Loucy (cell line): Measurements from ENCODE around the gene ITGB6.

ENCODE experiments used
- H2AFZ ChIP-seq: fragments of 200-600 bp; sonication (generic); 2 replicates; pipeline ENCODE4 v1.6.0; 2016; ENCODE audit warnings: antibody characterized with exemption, mild to moderate bottlenecking, low read length, moderate library complexity
- H3F3A ChIP-seq: fragments of 200-600 bp; 2 replicates; pipeline ENCODE4 v1.6.0; 2016; ENCODE audit warnings: antibody characterized with exemption, low read depth, mild to moderate bottlenecking
- H3K27me3 ChIP-seq: fragments of 200-600 bp; sonication (generic); 2 replicates; pipeline ENCODE4 v1.6.1; 2014; ENCODE audit warnings: low read length, mild to moderate bottlenecking; ENCODE audit not compliant: insufficient read depth, poor library complexity, severe bottlenecking
- H3K36me3 ChIP-seq: fragments of 200-600 bp; sonication (generic); 2 replicates; pipeline ENCODE4 v1.6.1; 2016; ENCODE audit warnings: low read length; ENCODE audit not compliant: insufficient read depth
- H3K4me1 ChIP-seq: fragments of 200-600 bp; sonication (generic); 2 replicates; pipeline ENCODE4 v1.5.1; 2014; ENCODE audit warnings: low read length, mild to moderate bottlenecking; ENCODE audit not compliant: insufficient read depth, poor library complexity, severe bottlenecking
- H3K4me2 ChIP-seq: fragments of 200-600 bp; sonication (generic); 2 replicates; pipeline ENCODE4 v1.6.0; 2014; ENCODE audit warnings: antibody characterized with exemption, low read length, low read depth, mild to moderate bottlenecking; ENCODE audit not compliant: poor library complexity, severe bottlenecking
- H3K4me3 ChIP-seq: fragments of 200-600 bp; sonication (generic); 2 replicates; pipeline ENCODE4 v1.5.1; 2014; ENCODE audit warnings: low read length, mild to moderate bottlenecking, mixed read lengths; ENCODE audit not compliant: poor library complexity, severe bottlenecking
- H3K79me2 ChIP-seq: fragments of 200-600 bp; sonication (generic); 2 replicates; pipeline ENCODE4 v1.6.1; 2014; ENCODE audit warnings: low read length; ENCODE audit not compliant: insufficient read depth
- H3K9ac ChIP-seq: fragments of 200-600 bp; sonication (generic); 2 replicates; pipeline ENCODE4 v1.6.0; 2014; ENCODE audit warnings: mild to moderate bottlenecking, low read depth, low read length, moderate library complexity; ENCODE audit not compliant: poor library complexity, severe bottlenecking
- H3K9me2 ChIP-seq: fragments of 200-600 bp; sonication (generic); replicated peaks from 2 replicates; pipeline ENCODE4 v1.6.1; 2016; ENCODE audit warnings: low read depth, low read length, mixed read lengths
- H3K9me3 ChIP-seq: fragments of 200-600 bp; sonication (generic); 2 replicates; pipeline ENCODE4 v1.6.1; 2014; ENCODE audit warnings: mild to moderate bottlenecking, antibody characterized with exemption, low read length, low read depth; ENCODE audit not compliant: insufficient read depth
- H4K20me1 ChIP-seq: fragments of 200-600 bp; sonication (generic); 2 replicates; pipeline ENCODE4 v1.6.0; 2014; ENCODE audit warnings: antibody characterized with exemption, low read length, mild to moderate bottlenecking; ENCODE audit not compliant: insufficient read depth, poor library complexity, severe bottlenecking
- EZH2phosphoT487 ChIP-seq: fragments of 200-600 bp; IDR thresholded peaks from 2 replicates; pipeline ENCODE4 v1.6.1; 2018; ENCODE audit warnings: antibody characterized with exemption, mild to moderate bottlenecking, moderate library complexity, borderline replicate concordance
- TF ChIP-seq, protein P1 (sequence below): fragments of 200-600 bp; sonication (generic); conservative IDR thresholded peaks from 2 replicates; pipeline ENCODE4 v1.5.1; 2014; ENCODE audit warnings: mild to moderate bottlenecking, antibody characterized with exemption, low read length

The ITGB6 gene

GRCh38 chr2:160053946-160054345, 146.1 kb downstream of the ITGB6 start:
- H3K79me2 ChIP-seq: no peaks in the 10 kb centered on the region
- no peaks in the 10 kb centered on the region for H3K4me1 ChIP-seq
- no peaks in the 10 kb centered on the region for H3K9me3 ChIP-seq
- no peak overlapping the region for H2AFZ ChIP-seq
- H3K36me3 ChIP-seq: no peaks in the 10 kb centered on the region
- H3K27me3 ChIP-seq: no peaks in the 10 kb centered on the region
- no peak overlapping the region for H3K4me3 ChIP-seq
- H3K9ac ChIP-seq: no peak overlapping the region
- H4K20me1 ChIP-seq: no peaks in the 10 kb centered on the region
- H3F3A ChIP-seq: no peaks in the 10 kb centered on the region
- no peaks in the 10 kb centered on the region for H3K9me2 ChIP-seq
- no peak overlapping the region for H3K4me2 ChIP-seq
- TF ChIP-seq, protein P1, sequence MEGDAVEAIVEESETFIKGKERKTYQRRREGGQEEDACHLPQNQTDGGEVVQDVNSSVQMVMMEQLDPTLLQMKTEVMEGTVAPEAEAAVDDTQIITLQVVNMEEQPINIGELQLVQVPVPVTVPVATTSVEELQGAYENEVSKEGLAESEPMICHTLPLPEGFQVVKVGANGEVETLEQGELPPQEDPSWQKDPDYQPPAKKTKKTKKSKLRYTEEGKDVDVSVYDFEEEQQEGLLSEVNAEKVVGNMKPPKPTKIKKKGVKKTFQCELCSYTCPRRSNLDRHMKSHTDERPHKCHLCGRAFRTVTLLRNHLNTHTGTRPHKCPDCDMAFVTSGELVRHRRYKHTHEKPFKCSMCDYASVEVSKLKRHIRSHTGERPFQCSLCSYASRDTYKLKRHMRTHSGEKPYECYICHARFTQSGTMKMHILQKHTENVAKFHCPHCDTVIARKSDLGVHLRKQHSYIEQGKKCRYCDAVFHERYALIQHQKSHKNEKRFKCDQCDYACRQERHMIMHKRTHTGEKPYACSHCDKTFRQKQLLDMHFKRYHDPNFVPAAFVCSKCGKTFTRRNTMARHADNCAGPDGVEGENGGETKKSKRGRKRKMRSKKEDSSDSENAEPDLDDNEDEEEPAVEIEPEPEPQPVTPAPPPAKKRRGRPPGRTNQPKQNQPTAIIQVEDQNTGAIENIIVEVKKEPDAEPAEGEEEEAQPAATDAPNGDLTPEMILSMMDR: no peak
- no peak for TF ChIP-seq EZH2phosphoT487

DNA sequence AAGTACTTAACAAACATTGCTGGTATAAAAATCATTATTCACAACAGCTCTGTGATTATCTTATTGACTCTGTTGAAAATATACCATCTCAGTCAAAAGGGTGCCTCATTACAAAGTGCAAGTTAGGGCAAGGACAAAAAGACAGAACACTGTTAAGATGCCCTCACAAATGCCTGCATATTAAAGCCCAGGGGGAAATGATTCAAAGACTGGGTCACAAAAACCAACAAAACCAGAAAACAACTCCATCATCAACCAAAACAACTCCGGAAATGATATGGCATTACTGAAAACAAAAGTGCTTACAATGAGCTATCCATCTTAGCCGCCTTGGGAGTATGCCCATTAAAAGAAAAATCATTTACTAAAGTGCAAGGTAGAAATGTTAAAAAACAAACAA, 147.5 kb downstream of the ITGB6 start:
- no peak for TF ChIP-seq EZH2phosphoT487
- TF ChIP-seq, protein P1: no peak
- no peak overlapping the region for H3K4me3 ChIP-seq
- no peaks in the 10 kb centered on the region for H4K20me1 ChIP-seq
- no peaks in the 10 kb centered on the region for H3K36me3 ChIP-seq
- no peaks in the 10 kb centered on the region for H3K27me3 ChIP-seq
- H3K79me2 ChIP-seq: no peaks in the 10 kb centered on the region
- H3K4me1 ChIP-seq: no peaks in the 10 kb centered on the region
- no peaks in the 10 kb centered on the region for H3K9me3 ChIP-seq
- H2AFZ ChIP-seq: no peak overlapping the region
- H3K9ac ChIP-seq: no peak overlapping the region
- H3K4me2 ChIP-seq: no peak overlapping the region
- no peaks in the 10 kb centered on the region for H3K9me2 ChIP-seq
- no peaks in the 10 kb centered on the region for H3F3A ChIP-seq

DNA sequence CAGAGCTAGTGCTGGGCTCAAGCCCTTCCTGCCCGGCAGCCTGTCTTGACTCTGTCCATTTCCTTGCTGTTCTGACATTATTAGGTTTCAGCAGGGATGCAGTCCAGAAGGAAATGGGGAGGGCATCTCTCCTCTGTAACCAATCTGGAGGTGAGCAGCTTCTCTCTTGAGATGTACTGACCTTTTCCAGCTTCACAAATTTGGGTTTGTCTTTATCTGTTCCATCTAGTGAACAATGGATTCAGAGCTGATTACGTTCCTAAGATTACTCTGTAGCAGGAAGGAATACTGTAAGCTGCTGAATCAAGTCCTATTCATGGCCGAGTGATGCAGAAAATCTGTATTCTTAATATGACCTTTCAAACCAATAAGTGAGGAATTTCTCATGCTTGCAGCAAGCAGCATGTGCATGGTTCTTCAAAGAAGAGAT, 148.7 kb downstream of the ITGB6 start:
- no peak overlapping the region for H3K9ac ChIP-seq
- H2AFZ ChIP-seq: no peak overlapping the region
- no peaks in the 10 kb centered on the region for H4K20me1 ChIP-seq
- H3K4me2 ChIP-seq: no peak overlapping the region
- H3F3A ChIP-seq: no peaks in the 10 kb centered on the region
- H3K36me3 ChIP-seq: no peaks in the 10 kb centered on the region
- no peaks in the 10 kb centered on the region for H3K9me2 ChIP-seq
- no peaks in the 10 kb centered on the region for H3K4me1 ChIP-seq
- H3K9me3 ChIP-seq: no peaks in the 10 kb centered on the region
- TF ChIP-seq, protein P1: no peak
- no peak for TF ChIP-seq EZH2phosphoT487
- no peak overlapping the region for H3K4me3 ChIP-seq
- no peaks in the 10 kb centered on the region for H3K79me2 ChIP-seq
- no peaks in the 10 kb centered on the region for H3K27me3 ChIP-seq
